ENCODE results near the gene UBE2O.

- no peak for TF ChIP-seq CTCF (IDR thresholded peaks at IDR 0.05; ENCODE audit: insufficient read depth, low read length)
- TF ChIP-seq POLR2AphosphoS5 (IDR thresholded peaks at IDR 0.05; ENCODE audit: low read depth) = no peak
- TF ChIP-seq GABPA (IDR thresholded peaks at IDR 0.05; ENCODE audit: low read depth) = no peak
- no peak for TF ChIP-seq REST (IDR thresholded peaks at IDR 0.05; ENCODE audit: insufficient replicate concordance, low read depth)
Measured at GRCh38 chr17:76435751-76436150, 17.2 kb downstream of the UBE2O start.

Measured in HL-60 (cell line).